HCT116 (cell line): Measurements from ENCODE around the gene FRAS1.

Source experiments
- ATF3 ChIP-seq: IDR thresholded peaks from 2 replicates; pipeline ENCODE4 v1.6.1; 2012
- CEBPB ChIP-seq: IDR thresholded peaks from 2 replicates; pipeline ENCODE4 v1.6.1; 2012; ENCODE audit warnings: low read depth
- CTCF ChIP-seq, 3 experiments: fragments of 200-600 bp in 1 of 3; sonication (generic) in 1 of 3; IDR thresholded peaks in 2 of 3; conservative IDR thresholded peaks in 1 of 3; 2 replicates each; pipeline ENCODE4 v1.5.1; 2012 to 2017; ENCODE audit warnings: low read depth in 2 of 3, low read length in 2 of 3, antibody characterized with exemption in 1 of 3, borderline replicate concordance in 1 of 3, control low read depth in 1 of 3, mild to moderate bottlenecking in 1 of 3, mixed read lengths in 1 of 3, mixed run types in 1 of 3, moderate library complexity in 1 of 3; ENCODE audit not compliant: insufficient read depth in 1 of 3
- ELF1 ChIP-seq: IDR thresholded peaks from 2 replicates; pipeline ENCODE4 v1.6.1; 2012; ENCODE audit warnings: low read depth, borderline replicate concordance
- EZH2 ChIP-seq: fragments of 200-600 bp; sonication (generic); IDR thresholded peaks from 2 replicates; pipeline ENCODE4 v1.6.1; 2017; ENCODE audit warnings: antibody characterized with exemption, mixed run types
- JUND ChIP-seq: IDR thresholded peaks from 2 replicates; pipeline ENCODE4 v1.6.1; 2012
- MAX ChIP-seq: IDR thresholded peaks from 2 replicates; pipeline ENCODE4 v1.6.1; 2012
- POLR2A ChIP-seq: IDR thresholded peaks from 2 replicates; pipeline ENCODE4 v1.7.0; 2011; ENCODE audit warnings: borderline replicate concordance; ENCODE audit not compliant: insufficient read depth, insufficient read length; ENCODE audit errors: extremely low read depth
- POLR2AphosphoS5 ChIP-seq: IDR thresholded peaks from 2 replicates; pipeline ENCODE4 v1.6.1; 2011; ENCODE audit warnings: mild to moderate bottlenecking, low read depth, low read length, moderate library complexity
- RAD21 ChIP-seq: IDR thresholded peaks from 2 replicates; pipeline ENCODE4 v1.6.1; 2012; ENCODE audit warnings: low read depth, mild to moderate bottlenecking
- REST ChIP-seq: IDR thresholded peaks from 2 replicates; pipeline ENCODE4 v1.6.1; 2012; ENCODE audit warnings: low read depth
- TCF7L2 ChIP-seq: IDR thresholded peaks from 2 replicates; pipeline ENCODE4 v1.7.0; 2011; ENCODE audit warnings: borderline replicate concordance, inconsistent platforms; ENCODE audit not compliant: insufficient read depth, insufficient read length; ENCODE audit errors: extremely low read depth
- YY1 ChIP-seq: IDR thresholded peaks from 2 replicates; pipeline ENCODE4 v1.6.1; 2011; ENCODE audit warnings: low read length, low read depth, moderate library complexity, mild to moderate bottlenecking; ENCODE audit not compliant: insufficient replicate concordance; ENCODE audit errors: extremely low read depth
- ZBTB33 ChIP-seq: IDR thresholded peaks from 2 replicates; pipeline ENCODE4 v1.6.1; 2011; ENCODE audit warnings: mild to moderate bottlenecking, low read length, moderate library complexity; ENCODE audit not compliant: insufficient replicate concordance; ENCODE audit errors: extremely low read depth

GRCh38 chr4:78332976-78333375 lies 275.9 kb downstream of the FRAS1 start:
- no peak for TF ChIP-seq CTCF (IDR thresholded peaks at IDR 0.05 in 2 of 3, conservative IDR thresholded peaks at IDR 0.05 in 1 of 3; ENCODE audit: borderline replicate concordance in 1 of 3, insufficient read depth in 1 of 3, low read depth in 2 of 3, low read length in 2 of 3)
- no peak for TF ChIP-seq RAD21
- TF ChIP-seq POLR2A: no peak
- TF ChIP-seq CEBPB: no peak
- no peak for TF ChIP-seq EZH2
- no peak for TF ChIP-seq MAX
- TF ChIP-seq ELF1: no peak
- no peak for TF ChIP-seq ATF3
- TF ChIP-seq POLR2AphosphoS5: no peak
- TF ChIP-seq ZBTB33: no peak
- no peak for TF ChIP-seq YY1
- TF ChIP-seq TCF7L2: no peak
- TF ChIP-seq REST: no peak
- no peak for TF ChIP-seq JUND
